GM20431 (cell line): ENCODE results near the gene COBL.

Experiments used
- in situ Hi-C: fragments of 300-500 bp; cut with MseI, MboI; formaldehyde crosslinking; loops from one replicate; pipeline ENCODE4 v1.15.0; 2020; ENCODE audit warnings: low sequenced_read_pairs; ENCODE audit not compliant: unreplicated experiment

COBL gene

DNA sequence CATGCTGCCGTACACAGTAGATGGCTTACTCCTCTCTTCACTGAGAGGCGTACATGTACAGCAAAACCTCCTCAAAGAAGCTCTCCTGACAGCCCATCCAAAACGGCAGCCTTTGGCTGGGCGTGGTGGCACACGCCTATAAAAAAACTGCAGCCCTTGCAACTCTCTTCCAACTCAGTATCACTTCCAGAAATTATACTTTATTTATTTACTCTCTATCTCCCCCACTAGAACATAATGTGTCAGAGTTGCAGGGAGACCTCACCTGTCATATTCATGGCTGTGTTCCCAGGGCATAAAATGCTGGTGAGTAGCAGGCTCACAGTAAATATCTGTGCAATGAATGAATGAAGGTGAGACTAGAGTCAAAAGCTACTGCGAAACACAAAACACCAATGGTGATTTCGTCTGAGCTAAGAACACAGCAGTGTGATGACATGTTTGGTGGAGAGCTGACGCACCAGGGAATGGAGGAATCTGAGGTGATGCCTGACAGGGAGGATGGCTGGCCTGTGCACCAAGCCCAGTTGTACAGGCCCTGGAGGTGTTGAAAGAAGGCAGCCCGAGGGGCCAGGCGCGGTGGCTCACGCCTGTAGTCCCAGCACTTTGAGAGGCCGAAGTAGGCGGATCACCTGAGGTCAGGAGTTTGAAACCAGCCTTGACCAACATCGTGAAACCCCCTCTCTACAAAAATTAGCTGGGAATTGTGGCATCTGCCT is 55.3 kb downstream of the COBL start:
- in situ Hi-C loops, result no loop called here

DNA sequence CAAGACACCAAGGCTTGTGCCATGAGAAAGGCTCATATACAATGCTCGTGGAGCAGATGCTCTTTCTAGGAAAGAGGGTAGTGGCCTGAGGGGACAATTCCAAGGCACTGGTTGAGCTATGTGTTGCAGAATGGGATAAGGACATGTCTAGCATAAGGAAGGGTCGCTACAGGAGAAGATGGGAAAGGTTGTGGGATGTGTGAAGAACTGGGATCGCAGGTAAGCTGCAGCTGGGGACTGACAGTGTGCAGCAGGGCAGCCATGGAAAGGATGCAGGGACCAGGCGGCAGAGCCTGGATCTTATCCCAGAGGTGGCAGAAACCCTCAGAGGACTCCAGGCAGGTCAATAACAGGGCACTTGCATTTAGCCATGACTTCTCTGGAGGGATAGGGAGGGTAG is 56.1 kb downstream of the COBL start:
- in situ Hi-C loops, result no loop called here

DNA sequence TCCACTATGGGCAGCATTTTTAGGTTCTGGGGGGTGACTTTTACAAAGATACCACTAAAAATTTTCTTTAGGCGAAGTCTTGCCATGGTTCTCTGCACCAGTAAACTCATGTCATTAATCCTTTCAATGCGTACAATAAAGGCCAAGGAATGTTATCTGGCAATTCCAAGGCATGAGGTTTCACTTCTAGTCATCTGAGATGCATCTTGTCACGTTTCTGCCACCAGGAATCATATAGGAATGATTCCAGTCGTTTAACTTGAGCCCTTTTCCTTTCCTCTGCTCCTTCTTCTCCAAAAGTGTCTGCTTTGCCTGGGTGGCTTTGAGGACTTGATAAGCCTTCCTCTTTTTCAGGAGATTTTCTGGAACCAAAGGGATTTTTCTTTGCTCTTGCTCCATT is 56.8 kb downstream of the COBL start:
- in situ Hi-C loops, result no loop called here

DNA sequence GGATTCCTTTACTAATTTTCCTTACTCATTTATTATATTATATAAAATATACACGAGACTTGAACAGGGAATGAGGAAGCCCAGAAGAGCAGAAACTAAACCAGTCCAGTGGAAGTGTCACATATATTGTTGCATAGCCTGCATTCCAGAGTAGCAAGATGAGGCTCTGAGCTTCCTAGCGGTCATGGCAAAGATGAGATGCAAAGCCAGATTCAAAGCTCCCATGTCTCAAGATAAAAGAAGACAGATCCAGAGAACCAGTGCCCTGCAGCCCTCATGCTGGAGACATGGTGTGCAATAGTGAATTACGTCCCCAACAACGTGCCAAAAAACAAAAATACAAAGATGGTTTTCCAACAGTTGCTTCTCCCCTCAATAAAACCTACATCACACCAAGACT is 59.7 kb downstream of the COBL start:
- in situ Hi-C loops, result no loop called here

DNA sequence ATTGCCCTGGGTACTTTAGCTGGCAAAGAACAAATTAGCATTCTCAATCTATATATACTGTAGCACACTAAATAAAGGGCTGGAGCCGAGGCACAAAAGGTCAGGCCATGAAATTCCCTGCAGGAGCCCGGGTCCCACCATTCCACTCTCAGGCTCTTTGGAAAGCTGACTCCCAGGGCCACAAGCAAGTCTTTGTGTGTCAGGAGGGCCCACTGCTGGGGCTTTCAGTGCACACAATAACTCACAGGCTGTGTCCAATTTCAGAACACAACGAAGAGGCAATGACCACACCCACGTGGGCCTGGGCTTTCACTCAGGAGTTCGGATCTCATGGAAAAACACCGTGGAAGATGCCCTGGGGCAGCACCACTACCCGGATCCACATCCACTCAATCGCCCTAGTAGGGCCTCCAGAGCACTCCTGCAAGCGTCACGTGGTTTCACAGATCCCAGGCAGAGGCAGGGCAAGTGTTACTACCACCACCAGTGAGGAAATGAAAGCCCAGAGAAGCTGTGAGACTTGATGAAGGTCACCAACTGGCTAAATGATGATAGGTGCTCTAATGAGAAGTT is 60.3 kb downstream of the COBL start:
- in situ Hi-C loops, result no loop called here

DNA sequence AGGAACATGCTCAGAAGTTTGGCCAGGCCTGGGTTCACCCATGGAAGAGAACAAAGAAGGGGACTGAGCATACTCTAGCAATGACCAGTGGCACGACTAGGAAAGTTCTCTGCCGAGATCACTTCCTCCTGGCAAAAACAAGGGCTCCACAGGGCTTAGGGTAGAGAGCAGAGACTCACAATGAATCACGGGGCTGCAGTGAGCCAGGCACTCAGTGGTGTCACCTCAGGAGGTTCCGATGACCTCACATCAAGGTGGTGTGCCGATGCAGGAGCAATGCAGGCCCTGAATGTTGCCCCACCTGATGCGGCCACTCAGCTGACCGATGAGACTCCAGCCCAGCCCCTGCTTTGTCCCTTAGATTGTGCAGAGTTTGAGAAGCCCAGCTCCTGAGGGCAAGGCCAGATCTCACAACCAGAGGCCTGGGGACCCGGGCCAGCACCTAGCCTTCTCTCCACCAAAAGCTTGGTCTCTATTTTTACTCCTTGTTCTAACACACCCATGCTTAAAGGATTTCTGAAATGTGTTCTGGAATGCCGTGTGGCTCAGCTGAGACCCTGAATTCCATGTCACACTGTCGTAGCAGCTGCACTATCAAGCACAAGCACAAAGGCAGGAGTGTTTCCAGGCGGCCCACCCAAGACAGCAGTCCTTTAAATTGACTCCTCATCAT is 60.9 kb downstream of the COBL start:
- in situ Hi-C loops, result no loop called here

DNA sequence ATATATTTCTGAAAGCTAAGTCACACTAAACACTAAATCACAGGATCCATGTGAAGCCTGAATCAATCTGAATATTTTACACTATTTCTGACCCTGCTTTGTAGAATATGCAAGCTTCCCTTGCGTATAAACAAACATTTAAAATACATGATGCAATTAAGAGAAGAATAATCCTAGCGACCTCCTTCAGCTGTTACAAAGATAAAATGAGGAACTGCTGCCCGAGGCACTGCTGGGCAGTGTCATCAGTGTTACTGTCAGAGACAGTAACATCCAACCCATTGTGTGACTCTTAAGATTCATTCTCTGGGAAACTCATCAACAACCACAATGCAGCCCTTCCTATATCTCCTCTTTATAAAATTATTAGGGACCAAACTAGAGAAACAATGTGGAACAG is 61.6 kb downstream of the COBL start:
- in situ Hi-C loops, result no loop called here

DNA sequence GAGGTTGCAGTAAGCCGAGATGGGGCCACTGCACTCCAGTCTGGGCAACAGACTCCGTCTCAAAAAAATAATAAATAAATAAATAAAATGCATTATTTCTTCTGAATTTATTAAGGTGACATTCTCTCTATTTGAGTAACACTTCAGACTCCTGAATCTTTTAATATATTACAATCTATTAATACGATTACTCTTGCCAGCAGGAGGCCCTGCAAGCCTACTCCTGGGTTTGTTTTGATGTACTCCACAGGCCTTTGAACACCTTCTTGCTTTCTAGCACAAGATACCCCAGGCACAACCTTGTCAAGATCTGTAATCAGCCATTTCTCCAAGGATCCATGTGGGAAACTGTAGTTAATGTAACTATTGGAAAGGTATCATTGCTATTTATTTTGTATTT is 63.5 kb downstream of the COBL start:
- in situ Hi-C loops, result no loop called here

DNA sequence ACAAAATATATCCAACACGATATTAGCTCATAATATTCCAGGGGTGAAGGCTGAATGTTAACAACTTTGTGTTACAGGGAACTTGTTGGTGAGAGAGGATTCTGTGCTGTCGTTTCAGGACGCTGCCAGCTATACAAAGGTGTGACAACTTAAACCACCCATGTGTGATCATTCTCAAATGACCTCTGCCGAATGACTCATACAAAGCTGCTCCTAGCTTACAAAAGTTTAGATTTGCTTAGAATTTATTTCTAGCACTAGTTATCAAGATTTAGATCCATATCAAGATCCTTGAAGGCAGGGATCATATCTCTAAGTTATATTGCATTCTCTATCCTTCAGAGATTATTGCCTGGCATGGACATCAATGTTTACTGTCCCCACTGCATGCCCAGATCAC is 65.3 kb downstream of the COBL start:
- in situ Hi-C loops, result no loop called here

DNA sequence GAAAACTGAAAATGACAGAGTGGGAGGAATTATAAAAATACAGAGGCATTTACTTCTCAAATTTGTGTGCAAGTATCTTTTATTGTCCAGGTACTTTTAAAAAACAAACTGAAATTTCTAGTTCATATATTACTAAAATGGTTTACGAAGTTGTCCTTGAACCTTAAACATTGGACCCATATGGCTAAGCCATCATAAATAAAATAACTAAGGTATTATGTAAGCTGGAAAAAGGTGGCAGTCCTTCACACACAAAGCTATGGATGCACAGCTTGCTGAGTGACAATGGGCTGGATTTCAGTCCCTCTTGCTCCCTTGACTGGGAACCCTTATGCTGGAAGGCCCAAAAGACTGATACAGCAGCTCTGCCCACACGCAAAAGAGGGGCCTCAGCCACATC is 66.1 kb downstream of the COBL start:
- in situ Hi-C loops, result no loop called here

DNA sequence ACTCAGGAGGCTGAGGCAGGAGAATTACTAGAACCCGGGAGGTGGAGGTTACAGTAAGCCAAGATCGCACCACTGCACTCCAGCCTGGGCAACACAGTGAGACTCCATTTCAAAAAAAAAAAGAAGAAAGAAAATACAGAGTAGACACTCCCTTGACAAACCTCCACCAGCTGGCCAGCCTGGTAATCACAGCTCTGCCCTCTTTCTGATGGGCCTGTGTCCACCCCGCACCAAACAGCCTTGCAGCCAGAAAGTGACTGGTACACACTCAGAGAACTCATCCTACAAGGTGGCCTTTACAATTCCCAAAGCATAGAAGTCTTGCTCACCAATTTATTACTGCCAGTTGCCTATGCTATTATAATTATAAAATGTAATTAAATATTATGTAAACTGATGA is 66.6 kb downstream of the COBL start:
- in situ Hi-C loops, result no loop called here

DNA sequence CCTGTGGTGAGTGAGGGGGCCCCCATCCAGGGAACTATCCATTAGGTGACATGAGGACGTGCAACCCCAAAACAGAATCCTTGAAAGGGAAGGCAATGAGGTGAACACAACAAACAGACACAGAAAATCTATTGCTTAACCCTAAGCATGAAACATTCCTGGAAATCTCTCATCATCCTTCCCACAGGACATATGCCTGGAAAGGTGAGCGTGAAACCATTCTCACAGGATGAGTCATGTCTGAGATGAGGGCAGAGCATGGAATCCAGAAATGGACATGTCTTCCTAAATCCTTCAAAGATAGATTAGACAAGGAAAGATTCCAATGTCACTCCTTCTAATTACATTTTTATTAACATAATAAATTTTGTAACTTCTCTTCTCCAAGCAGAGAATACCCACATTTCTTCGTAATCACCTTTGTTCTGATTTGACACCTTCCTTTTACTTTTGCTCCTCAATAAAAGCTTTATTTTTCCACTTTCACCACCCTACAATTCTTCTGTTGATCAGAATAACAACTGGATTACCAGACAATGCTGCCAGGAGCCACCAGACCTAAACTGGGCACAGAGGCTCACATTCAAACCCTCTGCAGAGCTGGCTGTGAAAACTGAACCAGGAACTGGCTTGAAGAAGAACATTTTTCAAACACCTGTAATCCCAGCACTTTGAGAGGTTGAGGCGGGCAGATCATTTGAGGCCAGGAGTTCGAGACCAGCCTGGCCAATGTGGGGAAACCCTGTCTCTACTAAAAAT is 67.2 kb downstream of the COBL start:
- in situ Hi-C loops, result no loop called here

DNA sequence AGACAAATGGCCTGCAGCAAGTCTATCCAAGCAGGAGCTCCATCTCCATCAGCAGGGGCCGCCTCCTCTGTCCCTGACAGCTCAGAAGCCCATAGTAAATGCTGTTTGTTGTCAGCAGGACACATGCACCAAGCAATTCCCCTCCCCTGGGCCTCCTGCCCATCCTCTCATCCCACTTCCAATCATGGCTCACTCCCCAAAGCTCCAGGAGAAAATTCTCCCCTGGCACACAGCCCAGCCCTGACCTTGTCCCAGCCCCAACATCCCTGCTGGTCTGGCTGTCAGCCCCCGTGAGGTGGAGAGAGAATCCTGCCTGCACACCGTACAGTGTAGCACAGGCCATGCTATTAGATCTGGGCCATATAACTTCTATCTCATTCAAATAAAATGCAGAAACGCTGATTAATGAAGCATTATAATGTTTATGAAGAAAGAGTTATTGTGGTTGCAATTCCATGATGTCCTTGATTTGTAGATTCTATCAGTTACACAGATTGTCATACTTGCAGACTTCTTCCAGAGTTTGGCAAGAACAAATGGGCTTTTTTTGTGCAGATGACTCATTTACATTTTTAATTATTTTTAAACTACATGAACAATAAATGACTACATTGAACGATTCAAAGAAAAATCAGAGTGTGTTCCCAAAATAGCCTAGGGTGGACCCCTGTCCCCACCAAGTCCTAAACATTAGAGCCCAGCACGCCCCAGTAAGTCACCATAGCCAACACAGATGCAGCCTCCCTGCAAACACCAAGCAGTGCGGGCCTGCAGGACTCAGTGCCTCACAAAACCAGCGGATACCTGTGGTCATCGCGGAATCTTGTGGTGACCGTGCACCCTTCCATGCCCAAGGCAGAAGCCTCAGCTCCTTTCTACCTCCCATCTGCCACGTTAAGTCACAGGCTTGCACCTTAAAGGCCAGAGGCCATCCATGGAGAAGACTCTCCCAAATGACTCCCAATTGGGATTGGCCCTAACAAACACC is 70.1 kb downstream of the COBL start:
- in situ Hi-C loops, result no loop called here

DNA sequence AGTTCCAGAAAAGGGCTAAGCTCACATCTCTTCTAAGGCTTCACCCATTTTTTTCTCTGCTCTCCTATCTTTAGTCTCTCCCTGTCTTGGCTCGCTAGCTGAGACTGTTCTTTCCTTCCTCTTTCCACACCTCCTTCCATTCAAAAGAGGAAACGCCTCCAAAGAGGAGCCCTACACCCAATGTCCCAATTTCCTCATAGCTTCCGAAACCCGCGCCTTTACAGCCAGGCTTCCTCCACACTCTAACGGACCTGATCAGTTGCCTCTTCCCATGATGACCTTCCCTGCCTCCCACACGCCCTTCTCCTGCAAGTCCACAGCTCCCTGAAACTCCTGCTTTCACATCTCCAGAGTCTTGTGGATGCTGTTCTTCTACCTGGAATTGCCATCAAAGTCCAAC is 71.7 kb downstream of the COBL start:
- in situ Hi-C loops, result no loop called here

DNA sequence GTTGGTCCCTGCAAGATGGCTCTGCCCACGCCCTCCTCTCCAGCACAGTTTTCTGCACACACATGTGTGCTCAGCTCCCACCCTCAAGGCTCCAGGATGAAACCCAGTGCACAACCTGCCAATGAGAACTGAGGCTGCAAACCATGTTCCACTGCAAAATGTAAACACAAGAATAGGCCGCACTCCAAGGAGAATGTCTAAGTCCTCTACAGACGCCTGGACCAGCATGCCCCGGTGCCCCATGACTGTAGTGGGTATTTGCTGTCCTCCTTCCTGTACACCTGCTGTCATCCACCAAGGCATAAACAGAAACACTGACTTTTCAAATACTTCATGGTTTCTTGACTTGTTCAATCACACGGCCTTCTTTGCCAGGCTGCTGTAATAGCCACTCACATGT is 72.6 kb downstream of the COBL start:
- in situ Hi-C loops, result no loop called here

DNA sequence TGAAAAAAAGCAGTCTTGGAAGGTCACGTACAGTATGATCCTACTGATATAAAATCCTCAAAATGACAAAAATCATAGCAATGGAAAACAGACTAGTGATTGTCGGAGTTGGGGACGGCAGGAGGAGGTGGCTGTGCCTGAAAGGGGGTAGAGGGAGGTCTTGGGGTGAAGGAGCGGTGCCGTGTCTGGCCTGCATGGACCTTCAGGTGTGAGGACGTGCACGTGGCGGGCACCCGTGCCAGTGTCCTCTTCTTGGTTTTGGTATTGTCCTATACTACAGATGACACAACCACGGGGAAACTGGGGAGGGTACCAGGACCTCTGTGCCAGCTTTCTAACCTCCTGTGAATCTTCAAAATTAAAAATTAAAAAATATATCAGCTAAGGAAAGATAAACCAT is 73.0 kb downstream of the COBL start:
- in situ Hi-C loops, result no loop called here

DNA sequence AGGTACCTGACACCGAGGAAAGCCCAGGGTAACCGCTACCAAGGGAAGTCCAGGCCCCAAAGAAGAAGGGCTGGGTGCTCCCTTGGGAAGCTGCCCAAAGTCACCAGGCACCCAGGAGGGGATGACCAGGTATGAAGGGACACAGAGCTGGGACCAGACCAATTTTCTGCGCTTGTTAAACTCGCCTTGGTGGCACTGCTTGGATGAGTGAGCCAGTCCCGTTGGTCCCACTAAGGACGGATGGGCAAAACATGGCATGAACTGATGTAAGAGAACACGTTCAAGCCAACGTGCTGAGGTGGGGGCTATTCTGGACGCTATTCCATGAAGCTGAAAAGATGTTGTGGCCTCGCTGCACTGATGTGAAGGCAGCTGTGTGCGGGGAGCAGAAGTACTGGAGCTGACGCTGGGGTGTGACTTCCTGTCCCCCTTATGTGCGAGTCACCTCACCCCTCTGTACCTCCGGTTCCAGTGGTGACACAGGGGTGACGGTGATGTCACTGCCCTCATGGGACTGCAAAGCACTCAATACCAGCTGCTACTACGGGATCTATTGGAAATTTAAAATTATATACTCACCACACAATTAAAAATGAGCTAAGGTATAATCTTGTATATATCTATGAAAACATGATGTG is 73.6 kb downstream of the COBL start:
- in situ Hi-C loops, result no loop called here

DNA sequence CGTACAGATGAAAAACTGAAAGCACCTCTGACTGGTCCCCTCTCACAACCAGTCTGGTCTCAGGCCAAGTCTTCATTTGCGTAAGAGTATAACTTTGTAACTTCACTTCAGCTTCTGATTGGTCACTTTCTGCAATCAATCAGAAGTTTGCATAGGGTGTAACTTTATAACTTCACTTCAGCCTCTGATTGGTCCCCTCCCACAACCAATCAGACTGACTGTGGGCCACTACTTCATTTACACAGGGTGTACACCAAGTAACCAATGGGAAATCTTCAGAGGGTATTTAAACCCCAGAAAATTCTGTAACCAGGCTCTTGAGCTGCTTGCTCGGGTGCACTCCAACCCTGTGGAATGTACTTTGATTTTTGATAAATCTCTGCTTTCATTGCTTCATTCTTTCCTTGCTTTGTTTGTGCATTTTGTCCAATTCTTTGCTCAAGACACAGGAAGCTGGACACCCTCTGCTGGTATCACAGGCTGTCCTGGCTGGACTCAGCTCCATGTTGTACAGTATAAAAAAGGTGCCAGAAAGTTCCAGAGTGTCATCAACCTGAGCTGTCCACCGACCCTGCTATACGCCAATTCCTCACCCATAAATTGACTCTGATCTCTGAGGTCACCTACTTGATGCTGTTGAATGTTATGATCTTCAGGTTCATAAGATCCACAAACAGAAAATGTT is 74.5 kb downstream of the COBL start:
- in situ Hi-C loops, result no loop called here

DNA sequence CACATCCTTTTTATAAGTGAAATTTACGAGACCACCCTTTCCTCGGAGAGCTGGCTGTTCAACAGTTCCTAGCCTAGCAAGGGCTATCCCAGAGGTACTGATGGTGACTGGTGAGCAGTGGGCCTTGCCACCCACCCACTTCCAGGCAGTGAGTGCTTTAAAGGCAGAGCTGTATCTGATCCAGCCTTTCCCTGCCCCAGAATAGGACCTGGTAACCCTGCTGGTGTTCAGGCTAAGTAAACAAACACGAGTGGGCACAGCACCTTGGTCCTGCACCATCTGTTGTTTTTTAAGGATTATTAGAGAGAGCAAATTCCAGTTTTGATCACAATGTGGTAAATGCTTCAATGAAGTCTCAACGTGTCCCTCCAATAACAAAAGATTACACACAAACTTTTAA is 75.7 kb downstream of the COBL start:
- in situ Hi-C loops, result no loop called here
